IPS-NIHi7 (cell line): Measurements from ENCODE around the gene MLC1.

ENCODE experiments used
- DNase-seq: peaks from one replicate; pipeline ENCODE4 v3.0.0; 2012; ENCODE audit warnings: mixed read lengths; ENCODE audit errors: extremely low spot score

MLC1 gene

DNA sequence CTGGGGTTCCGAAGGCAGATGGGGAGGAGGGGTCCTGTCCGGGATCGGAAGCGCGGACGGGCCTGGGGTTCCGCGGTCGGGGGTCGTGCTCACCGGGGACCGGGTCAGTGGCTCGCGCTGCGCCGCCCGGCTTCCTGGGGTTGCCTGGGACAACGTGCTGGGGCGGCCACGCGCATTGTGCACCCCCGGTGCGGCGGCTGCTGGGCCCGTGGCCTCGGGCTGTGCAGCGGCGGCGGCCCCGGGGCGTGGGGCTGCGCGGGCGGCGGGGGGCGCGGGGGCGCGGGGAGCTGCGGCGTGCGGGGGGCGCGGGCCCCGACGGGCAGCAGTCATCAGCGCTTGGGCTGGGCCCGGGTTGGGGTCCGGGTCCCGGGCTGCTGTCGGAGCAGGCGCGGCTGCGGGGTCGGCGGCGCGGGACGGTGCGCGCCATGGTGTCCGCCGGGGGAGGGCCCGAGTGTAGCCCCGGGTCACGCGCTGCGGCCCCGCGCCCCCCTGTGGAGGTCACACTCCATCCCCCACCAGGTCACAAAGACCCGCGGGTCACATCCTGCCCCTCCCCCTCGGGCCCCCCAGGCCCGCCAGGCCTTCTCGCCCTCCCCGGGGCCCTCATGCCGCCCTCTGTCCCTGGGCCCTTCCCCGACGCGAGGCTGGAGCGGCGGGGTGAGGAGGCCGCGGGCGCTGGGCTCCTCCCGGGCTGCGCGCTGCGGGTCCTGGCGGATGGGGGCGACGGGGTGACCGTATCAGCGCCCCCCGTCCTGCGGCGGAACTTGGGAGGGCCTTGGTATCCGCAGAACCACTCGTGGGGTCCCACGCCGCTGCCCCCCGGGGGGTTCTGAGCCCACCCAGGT is 26.9 kb downstream of the MLC1 start, which contains the start of gene TTLL8:
TTLL8 (minus strand) TSS at position 238 of the 845 bp plus-strand sequence.
- DNase-seq, result no peak

GRCh38 chr22:50057278-50058060 is 27.8 kb downstream of the MLC1 start:
- no peak for DNase-seq

DNA sequence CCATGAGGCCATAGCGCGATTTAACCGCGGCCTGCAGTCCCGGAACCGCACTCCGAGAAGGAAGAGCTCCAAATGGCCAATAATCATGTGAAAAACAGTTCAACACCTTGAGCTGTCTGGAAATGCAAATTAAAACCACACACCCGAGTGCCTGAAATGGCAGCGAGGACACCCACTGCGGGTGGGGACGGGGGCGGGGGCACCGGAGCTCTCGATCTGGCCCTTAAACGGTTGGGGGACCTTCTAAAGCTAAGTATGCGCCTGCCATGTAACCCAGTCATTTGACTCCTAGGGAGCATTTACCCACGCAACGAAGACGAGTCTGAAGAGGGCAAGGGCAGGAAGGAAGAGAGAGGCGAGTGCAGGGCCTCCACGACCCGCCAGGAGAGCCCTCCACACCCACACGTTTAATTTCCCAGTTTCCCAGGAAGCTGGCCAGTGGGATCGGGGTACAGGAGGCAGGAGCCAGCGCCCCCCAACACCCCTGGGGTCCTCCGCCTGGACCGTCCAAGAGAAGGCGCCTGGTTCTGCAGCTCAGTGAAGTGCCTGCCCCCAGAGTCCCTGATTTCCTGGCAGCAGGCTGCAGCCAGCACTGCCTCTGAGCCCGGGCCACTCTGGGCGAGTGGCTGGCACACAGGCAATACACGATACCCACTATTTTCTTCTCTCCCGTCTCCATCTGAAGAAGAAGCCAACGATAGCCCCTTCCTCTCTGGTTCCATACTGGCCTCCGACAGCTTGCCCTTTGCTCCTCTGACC is 28.8 kb downstream of the MLC1 start:
- DNase-seq, result no peak

- DNase-seq, result no peak
These were observed 31.4 kb downstream of the MLC1 start for GRCh38 chr22:50053861-50054260.

DNA sequence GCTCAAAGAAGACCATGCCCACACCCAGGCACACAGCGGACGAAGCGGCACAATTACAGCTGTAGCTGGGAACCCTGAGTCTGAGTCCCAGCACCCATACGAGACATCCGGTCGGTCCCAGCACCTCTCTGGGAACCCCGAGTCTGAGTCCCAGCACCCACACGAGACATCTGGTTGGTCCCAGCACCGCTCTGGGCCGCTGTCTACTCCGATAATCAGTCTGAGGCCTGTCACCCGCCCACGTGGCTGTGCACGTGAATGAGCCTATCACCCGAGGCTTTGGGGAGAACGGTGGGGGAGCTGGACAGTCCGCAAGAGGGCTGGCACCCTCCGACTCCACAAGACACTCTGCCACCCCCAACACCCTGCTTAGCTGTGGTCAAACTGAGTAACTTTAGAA is 33.3 kb downstream of the MLC1 start:
- no peak for DNase-seq

DNA sequence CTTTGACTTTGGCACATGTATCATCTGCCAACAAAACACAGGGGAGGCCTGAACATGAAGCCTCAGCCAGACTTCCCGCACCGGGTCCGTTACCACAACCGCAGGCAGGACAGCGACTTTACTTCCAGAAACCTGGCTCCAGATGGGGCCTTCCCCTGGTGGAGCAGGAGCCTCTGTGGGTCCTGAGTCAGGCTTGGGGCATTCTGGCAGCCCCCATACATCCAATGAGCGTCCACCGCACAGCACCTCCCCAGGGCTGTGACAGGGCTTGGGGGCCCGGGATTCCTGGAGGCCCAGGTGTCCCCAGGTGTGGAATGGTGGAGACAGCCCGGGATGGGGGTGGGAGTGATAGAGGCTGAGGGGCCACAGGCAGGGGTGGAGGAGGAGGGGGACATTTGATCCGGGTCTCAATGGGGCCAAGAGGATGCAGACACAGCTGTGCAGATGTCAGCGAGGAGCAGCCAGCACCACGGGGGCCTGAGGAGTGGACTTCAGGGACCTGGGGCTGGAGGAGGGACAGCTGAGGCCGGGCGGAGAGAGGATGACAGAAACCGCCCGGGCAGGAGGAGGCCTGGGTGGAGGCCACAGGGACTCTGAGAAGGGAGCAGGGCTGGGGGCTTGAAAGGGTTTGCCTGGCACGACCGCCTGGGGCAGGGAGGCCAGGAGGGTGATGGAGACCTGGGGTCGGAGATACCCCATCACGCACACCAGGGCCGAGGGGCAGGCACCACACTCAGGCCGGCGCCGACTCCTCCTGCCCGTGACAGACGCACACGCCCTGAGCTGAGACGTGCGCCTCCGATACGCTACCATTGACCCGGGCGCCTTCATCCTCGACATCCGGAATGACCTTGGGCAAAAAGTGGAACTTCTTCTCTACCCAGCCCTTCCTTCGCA is 35.7 kb downstream of the MLC1 start:
- no peak for DNase-seq

GRCh38 chr22:50048836-50049235 is 36.4 kb downstream of the MLC1 start:
- no peak for DNase-seq

GRCh38 chr22:50048061-50048765 is 37.0 kb downstream of the MLC1 start:
- DNase-seq, result no peak

DNA sequence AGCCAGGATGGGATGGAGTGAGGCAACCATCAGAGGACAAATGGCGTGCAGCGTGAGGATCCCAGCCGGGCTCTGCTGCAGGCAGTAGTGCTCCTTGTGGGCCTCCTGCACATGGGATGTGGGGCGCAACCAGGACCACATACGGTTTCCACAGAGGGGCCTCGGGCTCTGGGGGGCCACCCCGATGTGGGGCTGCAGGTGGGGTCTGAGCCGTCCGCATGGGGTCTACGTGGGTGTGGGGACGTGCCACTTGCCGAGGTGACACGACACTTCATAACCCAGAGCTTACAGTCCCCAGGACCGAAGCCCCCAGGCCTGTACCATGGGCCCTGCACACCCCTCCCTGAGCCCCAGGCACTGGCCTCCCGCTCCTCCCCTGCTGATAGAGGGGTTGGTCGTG is 37.9 kb downstream of the MLC1 start:
- DNase-seq, result no peak

DNA sequence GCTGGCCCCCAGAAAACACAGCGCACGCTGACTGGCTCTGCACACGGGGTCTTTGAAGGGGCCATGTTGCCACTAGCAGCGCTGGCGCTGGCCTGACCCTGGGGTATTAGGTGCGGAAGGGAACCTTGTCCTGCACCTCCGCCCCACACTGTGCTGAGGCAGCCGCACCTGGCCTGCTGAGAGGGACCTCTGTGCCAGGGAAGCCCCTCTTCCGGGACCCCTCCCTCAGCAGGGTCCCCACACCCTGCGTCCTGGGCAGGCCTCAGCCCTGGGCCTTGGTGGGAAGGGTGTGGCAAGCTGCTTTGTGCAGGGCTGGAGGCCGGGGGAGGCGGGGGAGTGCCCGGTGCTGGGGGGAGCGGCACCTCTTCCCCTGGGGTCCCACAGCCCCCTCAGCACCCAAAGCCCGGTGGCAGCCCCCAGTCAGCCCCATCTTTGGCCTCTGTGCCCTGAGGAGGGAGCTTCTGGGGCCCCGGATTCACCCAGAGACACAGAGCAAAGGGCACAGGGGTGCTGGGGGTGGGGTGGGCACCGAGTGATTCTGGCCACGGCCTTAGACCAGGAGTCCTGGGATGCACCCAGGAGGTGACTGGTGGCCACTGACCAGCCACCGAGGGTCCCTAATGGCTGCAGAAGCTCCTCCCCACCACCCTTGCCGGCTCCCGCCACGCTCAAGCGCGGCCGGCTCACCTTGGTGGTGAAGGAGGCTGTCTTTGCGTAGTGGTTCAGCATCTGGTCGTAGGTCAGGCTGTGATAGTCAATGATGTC is 38.6 kb downstream of the MLC1 start:
- no peak for DNase-seq

GRCh38 chr22:50046019-50046415 is 39.2 kb downstream of the MLC1 start:
- no peak for DNase-seq

- no peak for DNase-seq
These were observed 39.8 kb downstream of the MLC1 start for GRCh38 chr22:50045211-50046018.

- DNase-seq, result no peak
These were observed 40.6 kb downstream of the MLC1 start for GRCh38 chr22:50044485-50045118.

- no peak for DNase-seq
These were observed 43.7 kb downstream of the MLC1 start for GRCh38 chr22:50041361-50042065.

GRCh38 chr22:50040717-50041116 is 44.5 kb downstream of the MLC1 start:
- no peak for DNase-seq

GRCh38 chr22:50039669-50040443 is 45.4 kb downstream of the MLC1 start:
- DNase-seq, result no peak
